GM12878 (cell line): ENCODE data around the gene ARGLU1.

Experiments
- GABPA ChIP-seq: IDR thresholded peaks from 2 replicates; pipeline ENCODE4 v1.6.1; 2014; ENCODE audit warnings: antibody characterized with exemption, low read depth, mild to moderate bottlenecking, inconsistent platforms
- SMAD5 ChIP-seq: IDR thresholded peaks from 2 replicates; pipeline ENCODE4 v1.6.1; 2016; ENCODE audit warnings: antibody characterized with exemption, low read depth
- SPI1 ChIP-seq: IDR thresholded peaks from 2 replicates; pipeline ENCODE4 v1.6.1; 2011; ENCODE audit warnings: low read depth, mild to moderate bottlenecking, low read length, moderate library complexity, borderline replicate concordance; ENCODE audit not compliant: insufficient read depth
- ZNF24 ChIP-seq: fragments of 450-650 bp; IDR thresholded peaks from 2 replicates; pipeline ENCODE4 v1.6.1; 2017; ENCODE audit warnings: antibody characterized with exemption, mild to moderate bottlenecking
- TF ChIP-seq, protein P1 (sequence below): IDR thresholded peaks from 2 replicates; pipeline ENCODE4 v1.6.1; 2012; ENCODE audit warnings: mild to moderate bottlenecking, low read depth, low read length
- TF ChIP-seq, protein P2 (sequence below), 3 experiments: IDR thresholded peaks in 2 of 3; conservative IDR thresholded peaks in 1 of 3; 2 replicates each; pipeline ENCODE4 v1.5.1; 2011; ENCODE audit warnings: low read depth in 3 of 3, low read length in 3 of 3, mild to moderate bottlenecking in 3 of 3, control low read depth in 2 of 3, moderate library complexity in 2 of 3, inconsistent platforms in 1 of 3, mixed read lengths in 1 of 3; ENCODE audit not compliant: control insufficient read depth in 2 of 3, insufficient read depth in 1 of 3; ENCODE audit errors: extremely low read depth in 1 of 3

DNA sequence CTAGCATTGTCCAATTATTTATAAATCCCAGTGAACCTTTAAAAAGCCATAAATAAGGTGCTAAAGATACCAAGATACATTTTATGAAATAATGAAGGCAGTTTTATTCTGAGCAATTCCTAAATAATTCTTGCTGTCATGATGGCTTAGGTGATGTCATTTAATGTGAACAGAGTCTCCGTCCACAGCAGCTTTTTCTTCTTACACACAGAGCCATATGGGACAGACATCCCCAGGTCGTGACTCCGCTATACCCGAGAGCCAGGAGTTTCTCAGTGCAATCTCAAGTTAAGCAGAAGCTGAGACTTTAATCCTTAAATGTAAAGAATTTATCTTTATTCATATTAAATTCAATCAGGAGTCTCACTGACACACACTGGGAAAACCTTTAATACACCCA is 62.2 kb downstream of the ARGLU1 start:
- TF ChIP-seq, protein P1, sequence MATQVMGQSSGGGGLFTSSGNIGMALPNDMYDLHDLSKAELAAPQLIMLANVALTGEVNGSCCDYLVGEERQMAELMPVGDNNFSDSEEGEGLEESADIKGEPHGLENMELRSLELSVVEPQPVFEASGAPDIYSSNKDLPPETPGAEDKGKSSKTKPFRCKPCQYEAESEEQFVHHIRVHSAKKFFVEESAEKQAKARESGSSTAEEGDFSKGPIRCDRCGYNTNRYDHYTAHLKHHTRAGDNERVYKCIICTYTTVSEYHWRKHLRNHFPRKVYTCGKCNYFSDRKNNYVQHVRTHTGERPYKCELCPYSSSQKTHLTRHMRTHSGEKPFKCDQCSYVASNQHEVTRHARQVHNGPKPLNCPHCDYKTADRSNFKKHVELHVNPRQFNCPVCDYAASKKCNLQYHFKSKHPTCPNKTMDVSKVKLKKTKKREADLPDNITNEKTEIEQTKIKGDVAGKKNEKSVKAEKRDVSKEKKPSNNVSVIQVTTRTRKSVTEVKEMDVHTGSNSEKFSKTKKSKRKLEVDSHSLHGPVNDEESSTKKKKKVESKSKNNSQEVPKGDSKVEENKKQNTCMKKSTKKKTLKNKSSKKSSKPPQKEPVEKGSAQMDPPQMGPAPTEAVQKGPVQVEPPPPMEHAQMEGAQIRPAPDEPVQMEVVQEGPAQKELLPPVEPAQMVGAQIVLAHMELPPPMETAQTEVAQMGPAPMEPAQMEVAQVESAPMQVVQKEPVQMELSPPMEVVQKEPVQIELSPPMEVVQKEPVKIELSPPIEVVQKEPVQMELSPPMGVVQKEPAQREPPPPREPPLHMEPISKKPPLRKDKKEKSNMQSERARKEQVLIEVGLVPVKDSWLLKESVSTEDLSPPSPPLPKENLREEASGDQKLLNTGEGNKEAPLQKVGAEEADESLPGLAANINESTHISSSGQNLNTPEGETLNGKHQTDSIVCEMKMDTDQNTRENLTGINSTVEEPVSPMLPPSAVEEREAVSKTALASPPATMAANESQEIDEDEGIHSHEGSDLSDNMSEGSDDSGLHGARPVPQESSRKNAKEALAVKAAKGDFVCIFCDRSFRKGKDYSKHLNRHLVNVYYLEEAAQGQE = no peak
- TF ChIP-seq SMAD5 (no peak), ZNF24 (no peak), GABPA (no peak), SPI1 (no peak)
- TF ChIP-seq, protein P2, sequence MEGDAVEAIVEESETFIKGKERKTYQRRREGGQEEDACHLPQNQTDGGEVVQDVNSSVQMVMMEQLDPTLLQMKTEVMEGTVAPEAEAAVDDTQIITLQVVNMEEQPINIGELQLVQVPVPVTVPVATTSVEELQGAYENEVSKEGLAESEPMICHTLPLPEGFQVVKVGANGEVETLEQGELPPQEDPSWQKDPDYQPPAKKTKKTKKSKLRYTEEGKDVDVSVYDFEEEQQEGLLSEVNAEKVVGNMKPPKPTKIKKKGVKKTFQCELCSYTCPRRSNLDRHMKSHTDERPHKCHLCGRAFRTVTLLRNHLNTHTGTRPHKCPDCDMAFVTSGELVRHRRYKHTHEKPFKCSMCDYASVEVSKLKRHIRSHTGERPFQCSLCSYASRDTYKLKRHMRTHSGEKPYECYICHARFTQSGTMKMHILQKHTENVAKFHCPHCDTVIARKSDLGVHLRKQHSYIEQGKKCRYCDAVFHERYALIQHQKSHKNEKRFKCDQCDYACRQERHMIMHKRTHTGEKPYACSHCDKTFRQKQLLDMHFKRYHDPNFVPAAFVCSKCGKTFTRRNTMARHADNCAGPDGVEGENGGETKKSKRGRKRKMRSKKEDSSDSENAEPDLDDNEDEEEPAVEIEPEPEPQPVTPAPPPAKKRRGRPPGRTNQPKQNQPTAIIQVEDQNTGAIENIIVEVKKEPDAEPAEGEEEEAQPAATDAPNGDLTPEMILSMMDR (IDR thresholded peaks at IDR 0.05 in 2 of 3, conservative IDR thresholded peaks at IDR 0.05 in 1 of 3; ENCODE audit: control insufficient read depth in 2 of 3, extremely low read depth in 1 of 3, insufficient read depth in 1 of 3, low read depth in 3 of 3, low read length in 3 of 3) = no peak
